ENCODE measurements around the gene LARGE1.

- TF ChIP-seq EZH2 (IDR thresholded peaks at IDR 0.05; ENCODE audit: borderline replicate concordance, low read depth, low read length, severe bottlenecking) (no peak), CTCF (IDR thresholded peaks at IDR 0.05; ENCODE audit: borderline replicate concordance, extremely low read depth, low read length, poor library complexity, severe bottlenecking) (no peak)
These were observed 590.9 kb downstream of the LARGE1 start for GRCh38 chr22:33329398-33329797.

Measured in DND-41 (cell line).